Measurements from ENCODE around the gene VSX2.

The VSX2 gene

GRCh38 chr14:74259513-74259912 lies 20.3 kb downstream of the VSX2 start:
- no peak for DNase-seq (ENCODE audit: low read depth)

- DNase-seq (ENCODE audit: low read depth) = no peak
Observed at GRCh38 chr14:74260525-74261233, 21.4 kb downstream of the VSX2 start.

GRCh38 chr14:74261288-74261687 lies 22.0 kb downstream of the VSX2 start:
- DNase-seq (ENCODE audit: low read depth) = no peak

GRCh38 chr14:74262076-74262475 lies 22.8 kb downstream of the VSX2 start:
- DNase-seq (ENCODE audit: low read depth) = no peak

GRCh38 chr14:74263181-74263580 lies 23.9 kb downstream of the VSX2 start:
- DNase-seq (ENCODE audit: low read depth) = no peak

GRCh38 chr14:74263921-74264320 lies 24.7 kb downstream of the VSX2 start:
- DNase-seq (ENCODE audit: low read depth) = no peak

- no peak for DNase-seq (ENCODE audit: low read depth)
Observed at GRCh38 chr14:74265301-74265965, 26.2 kb downstream of the VSX2 start.

GRCh38 chr14:74267588-74267987 lies 28.3 kb downstream of the VSX2 start:
- peak; percentile 41 for DNase-seq (ENCODE audit: low read depth)

GRCh38 chr14:74270382-74271177 lies 31.3 kb downstream of the VSX2 start:
- DNase-seq (ENCODE audit: low read depth) = peak; percentile 85

GRCh38 chr14:74271365-74271764 lies 32.1 kb downstream of the VSX2 start:
- no peak for DNase-seq (ENCODE audit: low read depth)

GRCh38 chr14:74275241-74275841 lies 36.1 kb downstream of the VSX2 start:
- peak; percentile 84 for DNase-seq (ENCODE audit: low read depth)

- no peak for DNase-seq (ENCODE audit: low read depth)
Observed at GRCh38 chr14:74278080-74278479, 38.8 kb downstream of the VSX2 start.

GRCh38 chr14:74281069-74281468 lies 41.8 kb downstream of the VSX2 start:
- DNase-seq (ENCODE audit: low read depth) = no peak

- DNase-seq (ENCODE audit: low read depth) = no peak
Observed at GRCh38 chr14:74286736-74287135, 47.5 kb downstream of the VSX2 start.

- DNase-seq (ENCODE audit: low read depth) = no peak
Observed at GRCh38 chr14:74289801-74290200, 50.6 kb downstream of the VSX2 start.

- peak; percentile 27 for DNase-seq (ENCODE audit: low read depth)
Observed at GRCh38 chr14:74290415-74290814, 51.2 kb downstream of the VSX2 start.

GRCh38 chr14:74292061-74292460 lies 52.8 kb downstream of the VSX2 start:
- no peak for DNase-seq (ENCODE audit: low read depth)

GRCh38 chr14:74293606-74294005 lies 54.4 kb downstream of the VSX2 start:
- DNase-seq (ENCODE audit: low read depth) = no peak

GRCh38 chr14:74296037-74296467 lies 56.8 kb downstream of the VSX2 start:
- DNase-seq (ENCODE audit: low read depth) = no peak

GRCh38 chr14:74297986-74298385 lies 58.7 kb downstream of the VSX2 start:
- DNase-seq (ENCODE audit: low read depth) = no peak

GRCh38 chr14:74299061-74299545 lies 59.9 kb downstream of the VSX2 start:
- peak; percentile 19 for DNase-seq (ENCODE audit: low read depth)

- DNase-seq (ENCODE audit: low read depth) = no peak
Observed at GRCh38 chr14:74301594-74302151, 62.4 kb downstream of the VSX2 start.
